Activated CD4-positive, alpha-beta T cell treated with anti-CD3 and anti-CD28 coated beads, Interleukin-2, amount 50 U/mL, for 24 hours (primary cell): ENCODE results near the gene CLASP1.
"Not testable (repeated sequence)": the region's sequence is repeated elsewhere in the genome, so short reads cannot be mapped to it uniquely, and the experiment has no call there.

ENCODE experiments used
- DNase-seq, 2 donors: peaks; one replicate each; pipeline ENCODE4 v3.0.0-alpha.2; 2020; ENCODE audit warnings: low read depth in 1 of 2, low spot score in 1 of 2

CLASP1 gene

DNA sequence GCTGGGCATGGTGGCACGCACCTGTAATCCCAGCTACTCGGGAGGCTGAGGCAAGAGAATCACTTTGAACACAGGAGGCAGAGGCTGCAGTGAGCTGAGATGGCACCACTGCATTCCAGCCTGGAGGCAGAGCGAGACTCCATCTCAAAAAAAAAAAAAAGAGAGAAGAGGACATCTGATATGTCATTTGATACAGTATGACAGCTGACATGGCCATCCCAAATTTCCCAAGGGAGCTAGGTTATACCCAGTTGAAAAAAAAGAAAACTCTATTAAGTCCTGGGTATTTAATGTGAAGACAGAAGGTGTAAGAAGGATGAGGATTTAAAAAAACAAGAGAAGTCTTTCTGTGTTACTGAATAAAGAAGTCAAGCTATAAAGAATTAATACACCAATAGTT is 23.3 kb downstream of the CLASP1 start:
- DNase-seq, result no peak

DNA sequence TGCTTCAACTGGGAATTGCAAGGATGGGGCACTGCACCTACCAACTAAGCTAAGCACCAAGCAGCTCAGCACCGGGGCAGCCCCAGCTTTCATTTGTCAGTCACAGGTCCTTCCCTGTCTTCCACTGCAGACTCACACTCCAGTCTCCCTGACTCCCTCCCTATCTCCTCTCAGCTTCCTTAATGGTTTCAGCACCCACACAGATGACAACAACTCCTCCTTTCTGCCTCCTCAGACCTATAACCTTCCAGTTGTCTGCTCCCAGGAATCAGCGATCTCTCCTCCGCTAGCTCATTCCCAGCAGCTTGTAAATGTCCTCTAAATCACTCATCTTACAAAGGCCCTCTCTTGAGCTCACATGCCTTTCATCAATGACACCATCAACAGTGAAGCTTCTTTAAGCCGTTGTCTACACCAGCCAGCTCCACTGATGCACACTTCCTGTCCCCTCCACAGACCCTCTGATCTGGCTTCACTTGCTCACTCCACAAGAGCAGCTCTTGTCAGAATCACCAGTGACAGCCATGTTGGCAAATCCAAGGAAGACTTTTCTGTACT is 32.1 kb downstream of the CLASP1 start:
- no peak for DNase-seq

DNA sequence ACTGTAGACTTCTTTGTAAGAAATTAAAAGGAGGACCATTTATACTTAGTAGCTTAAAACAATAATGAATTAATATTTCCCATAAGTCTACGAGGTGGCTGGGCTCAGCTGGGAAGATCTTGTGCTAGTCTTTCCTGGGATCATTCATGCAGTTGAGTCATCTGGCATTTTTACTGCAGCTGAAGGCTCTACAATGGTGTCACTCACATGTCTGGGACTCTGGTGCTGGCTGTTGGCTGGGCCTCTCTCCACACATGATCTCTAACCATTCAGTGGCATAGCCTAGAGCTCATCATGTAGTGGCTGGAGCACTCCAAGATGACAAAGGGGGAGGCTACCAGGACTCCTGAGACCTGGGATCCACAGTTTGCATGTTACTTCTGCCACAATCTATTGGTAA is 35.5 kb downstream of the CLASP1 start:
- no peak for DNase-seq

DNA sequence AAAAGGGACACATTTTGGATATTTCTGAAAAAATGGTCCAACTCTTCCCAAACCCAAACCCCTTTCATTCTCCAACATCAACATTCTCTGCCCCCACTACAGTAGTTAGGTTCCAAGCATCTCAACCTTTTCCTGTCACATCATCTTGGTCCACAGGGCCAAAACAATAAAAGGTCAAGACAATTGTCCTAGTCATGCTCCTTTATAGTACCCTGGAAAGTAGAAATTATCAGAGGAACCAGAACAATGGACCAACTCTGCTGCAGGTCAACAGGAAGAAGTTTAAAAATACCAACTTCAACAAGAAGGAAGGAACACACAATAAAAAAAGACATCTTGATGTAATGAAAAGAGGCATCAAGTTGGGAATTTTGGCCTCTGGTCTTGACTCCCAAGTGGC is 36.1 kb downstream of the CLASP1 start:
- no peak for DNase-seq

DNA sequence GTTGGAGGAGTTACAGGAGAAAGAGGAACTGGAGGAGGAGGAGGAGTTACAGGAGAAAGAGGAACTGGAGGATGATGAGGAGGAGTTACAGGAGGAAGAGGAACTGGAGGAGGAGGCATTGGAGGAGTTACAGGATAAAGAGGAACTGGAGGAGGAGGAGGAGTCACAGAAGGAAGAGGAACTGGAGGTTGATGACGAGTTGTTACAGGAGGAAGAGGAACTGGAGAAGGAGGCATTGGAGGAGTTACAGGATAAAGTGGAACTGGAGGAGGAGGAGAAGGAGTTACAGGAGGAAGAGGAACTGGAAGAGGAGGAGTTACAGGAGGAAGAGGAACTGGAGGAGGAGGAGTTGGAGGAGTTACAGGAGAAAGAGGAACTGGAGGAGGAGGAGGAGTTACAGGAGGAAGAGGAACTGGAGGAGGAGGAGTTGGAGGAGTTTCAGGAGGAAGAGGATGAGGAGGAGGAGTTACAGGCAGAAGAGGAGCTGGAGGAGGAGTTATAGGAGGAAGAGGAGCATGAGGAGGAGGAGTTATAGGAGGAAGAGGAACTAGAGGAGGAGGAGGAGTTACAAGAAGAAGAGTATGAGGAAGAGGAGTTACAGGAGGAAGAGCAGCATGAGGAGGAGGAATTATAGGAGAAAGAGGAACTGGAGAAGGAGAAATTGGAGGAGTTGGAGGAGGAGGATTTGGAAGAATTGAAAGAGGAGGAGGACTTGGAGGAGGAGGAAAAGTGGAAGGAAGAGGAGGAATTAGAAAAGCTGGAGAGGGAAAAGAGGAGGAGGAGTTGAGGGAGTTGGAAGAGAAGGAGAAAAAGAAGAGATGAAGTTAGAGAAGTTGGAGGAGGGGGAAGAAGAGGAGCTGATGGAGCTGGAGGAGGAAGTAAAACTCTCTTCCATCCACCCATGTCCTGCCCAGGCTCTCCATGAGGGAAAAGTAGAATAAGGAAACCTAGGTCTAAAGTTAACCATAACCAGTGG is 37.2 kb downstream of the CLASP1 start:
- no peak for DNase-seq

DNA sequence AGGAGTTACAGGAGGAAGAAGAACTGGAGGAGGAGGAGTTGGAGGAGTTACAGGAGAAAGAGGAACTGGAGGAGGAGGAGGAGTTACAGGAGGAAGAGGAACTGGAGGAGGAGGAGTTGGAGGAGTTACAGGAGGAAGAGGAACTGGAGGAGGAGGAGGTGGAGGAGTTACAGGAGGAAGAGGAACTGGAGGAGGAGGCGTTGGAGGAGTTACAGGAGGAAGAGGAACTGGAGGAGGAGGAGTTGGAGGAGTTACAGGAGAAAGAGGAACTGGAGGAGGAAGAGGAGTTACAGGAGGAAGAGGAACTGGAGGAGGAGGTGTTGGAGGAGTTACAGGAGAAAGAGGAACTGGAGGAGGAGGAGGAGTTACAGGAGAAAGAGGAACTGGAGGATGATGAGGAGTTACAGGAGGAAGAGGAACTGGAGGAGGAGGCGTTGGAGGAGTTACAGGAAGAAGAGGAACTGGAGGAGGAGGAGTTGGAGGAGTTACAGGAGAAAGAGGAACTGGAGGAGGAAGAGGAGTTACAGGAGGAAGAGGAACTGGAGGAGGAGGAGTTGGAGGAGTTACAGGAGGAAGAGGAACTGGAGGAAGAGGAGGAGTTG is 38.1 kb downstream of the CLASP1 start:
- DNase-seq, result not testable (repeated sequence)

DNA sequence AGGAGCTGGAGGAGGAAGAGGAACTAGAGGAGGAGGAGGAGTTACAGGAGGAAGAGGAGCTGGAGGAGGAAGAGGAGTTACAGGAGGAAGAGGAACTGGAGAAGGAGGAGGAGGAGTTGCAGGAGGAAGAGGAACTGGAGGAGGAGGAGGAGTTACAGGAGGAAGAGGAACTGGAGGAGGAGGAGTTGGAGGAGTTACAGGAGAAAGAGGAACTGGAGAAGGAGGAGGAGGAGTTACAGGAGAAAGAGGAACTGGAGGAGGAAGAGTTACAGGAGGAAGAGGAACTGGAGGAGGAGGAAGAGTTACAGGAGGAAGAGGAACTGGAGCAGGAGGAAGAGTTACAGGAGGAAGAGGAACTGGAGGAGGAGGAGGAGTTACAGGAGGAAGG is 38.8 kb downstream of the CLASP1 start:
- not testable (repeated sequence) for DNase-seq

DNA sequence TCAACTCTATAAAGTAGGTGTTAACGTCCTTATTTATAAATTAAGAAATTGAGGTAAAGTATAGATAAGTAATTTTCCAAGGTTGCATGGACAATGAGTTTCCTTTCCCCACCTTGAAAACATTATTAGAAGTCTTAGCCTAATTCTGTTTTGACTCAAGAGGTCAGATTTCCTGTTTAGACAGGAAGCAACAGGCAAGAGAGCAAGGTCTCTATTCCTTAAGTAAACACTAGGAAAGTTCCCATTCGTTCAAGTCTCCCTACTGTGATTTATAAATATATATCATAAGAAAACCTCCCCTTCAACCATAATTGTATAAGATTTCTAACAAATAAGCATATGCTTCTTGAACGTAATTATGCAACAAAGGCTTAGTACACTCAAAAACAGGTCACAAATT is 40.3 kb downstream of the CLASP1 start:
- no peak for DNase-seq

DNA sequence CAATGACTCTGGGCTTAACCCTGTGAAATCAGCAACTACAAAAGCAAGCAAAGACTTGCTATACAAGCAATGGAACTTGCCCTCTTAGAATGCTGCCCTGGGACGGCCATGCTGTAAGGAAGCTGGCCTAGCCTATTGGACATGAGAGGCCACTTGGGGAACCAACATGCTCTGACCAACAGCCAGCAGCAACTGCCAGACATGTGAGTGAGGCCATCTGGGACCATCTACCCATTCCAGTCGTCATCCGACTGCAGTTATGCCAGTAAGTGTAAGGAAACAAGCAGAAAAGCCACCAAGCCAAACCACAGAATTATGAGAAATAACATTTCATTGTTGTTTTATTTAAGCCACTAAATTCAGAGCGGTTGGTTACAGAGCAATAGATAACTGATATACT is 40.9 kb downstream of the CLASP1 start:
- DNase-seq, result no peak

DNA sequence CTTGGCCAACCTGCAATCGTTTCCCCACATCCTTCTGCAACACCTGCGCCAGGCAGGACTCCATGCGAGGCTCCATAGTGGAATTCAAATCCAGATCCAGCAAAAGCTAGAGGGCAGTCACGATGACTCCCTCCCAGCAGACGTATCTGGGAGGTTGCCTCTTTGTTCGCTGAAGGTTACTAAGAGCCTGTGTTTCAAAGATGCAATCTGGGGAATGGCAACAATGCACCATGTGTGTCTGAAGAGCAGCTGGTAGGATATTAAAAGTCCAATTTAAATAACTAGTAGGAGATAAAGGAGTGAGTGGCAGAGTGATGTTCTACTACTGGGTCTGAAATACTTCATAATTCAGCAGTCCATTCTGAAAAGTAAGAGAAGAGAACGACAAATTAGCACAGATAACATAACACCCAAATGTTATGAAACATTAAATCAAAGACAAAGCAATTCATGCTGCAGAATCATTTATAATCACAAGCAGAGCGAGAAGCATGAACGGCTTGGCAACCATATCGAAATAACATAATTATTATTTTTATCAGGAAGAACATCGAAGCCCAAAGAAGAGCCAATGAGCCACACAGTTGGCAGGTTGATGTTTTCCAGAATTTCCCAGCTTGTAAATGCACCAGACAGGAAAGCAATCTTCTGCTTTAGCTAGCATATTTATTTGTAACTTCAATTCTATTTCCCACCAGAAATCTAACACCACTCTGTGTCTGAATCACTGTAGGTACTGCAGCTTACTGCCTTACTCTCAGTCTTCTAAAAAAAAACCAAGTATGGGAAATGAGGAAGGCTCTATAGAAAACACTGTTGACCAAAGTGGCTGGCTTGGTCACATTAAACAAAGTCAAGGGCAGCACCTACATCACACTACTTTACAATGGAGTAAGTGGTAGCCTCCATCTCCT is 43.2 kb downstream of the CLASP1 start:
- no peak for DNase-seq

DNA sequence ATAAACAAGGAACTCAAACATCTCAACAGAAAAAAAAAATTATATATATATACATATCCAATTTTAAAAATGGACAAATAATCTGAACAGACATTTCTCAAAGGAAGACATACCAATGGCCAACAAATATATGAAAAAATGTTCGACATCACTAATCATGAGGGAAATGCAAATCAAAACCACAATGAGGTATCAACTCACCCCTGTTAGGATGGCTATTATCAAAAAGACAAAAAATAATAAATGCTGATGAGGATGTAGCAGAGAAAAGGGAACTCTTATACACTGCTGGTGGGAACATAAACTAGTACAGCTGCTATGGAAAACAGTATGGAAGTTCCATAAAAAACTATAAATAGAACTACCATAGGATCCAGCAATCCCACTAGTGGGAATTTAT is 46.1 kb downstream of the CLASP1 start:
- no peak for DNase-seq

DNA sequence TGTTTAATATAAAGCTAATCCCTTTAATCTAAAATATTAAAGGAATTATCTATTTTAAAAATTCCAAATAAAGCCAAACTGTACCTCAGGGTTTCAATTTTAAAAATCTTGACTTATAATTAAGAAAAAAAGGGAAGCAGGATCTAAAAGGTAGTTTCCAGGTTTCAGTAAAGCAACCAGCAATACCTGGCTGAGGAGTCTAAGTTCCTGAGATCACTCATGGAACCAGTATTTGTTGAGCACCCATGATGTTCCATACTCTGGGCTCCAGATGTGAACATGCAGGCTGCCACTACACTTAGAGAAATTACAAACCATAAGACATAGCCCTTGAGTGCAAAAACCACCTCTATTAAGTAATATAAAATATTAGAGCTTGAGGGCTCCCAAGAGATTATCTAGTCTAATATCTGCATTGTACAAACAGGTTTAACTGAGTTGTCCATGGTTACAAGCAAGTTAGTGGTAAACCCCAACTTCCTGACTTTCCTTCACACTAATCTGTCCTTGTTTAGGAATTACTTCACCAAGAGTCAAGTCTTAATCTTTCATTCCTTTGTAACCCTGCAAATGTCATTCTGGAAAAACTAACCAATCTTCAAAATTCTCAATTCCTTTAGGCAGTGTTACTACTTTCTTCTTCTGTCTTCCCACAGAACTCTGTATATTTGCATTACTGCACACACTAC is 49.2 kb downstream of the CLASP1 start:
- DNase-seq, result no peak

DNA sequence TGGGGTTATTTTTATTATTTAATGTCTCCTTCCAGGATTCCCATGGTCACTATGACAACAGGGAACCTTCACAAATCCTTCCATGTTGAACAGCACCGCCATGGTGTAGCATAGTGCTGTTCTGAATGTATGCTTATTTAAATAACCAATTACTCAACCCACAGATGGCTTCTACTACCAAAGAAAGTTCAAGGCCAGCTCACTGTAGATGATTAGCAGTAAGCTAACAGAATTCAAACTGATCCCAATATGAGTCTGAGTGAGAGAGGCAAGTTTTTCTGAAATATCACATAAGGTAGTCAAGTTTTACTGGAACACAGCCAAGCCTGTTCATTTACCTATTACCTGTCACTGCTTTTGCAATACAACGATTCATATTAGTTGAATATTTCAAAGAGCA is 51.2 kb downstream of the CLASP1 start:
- DNase-seq, result no peak

DNA sequence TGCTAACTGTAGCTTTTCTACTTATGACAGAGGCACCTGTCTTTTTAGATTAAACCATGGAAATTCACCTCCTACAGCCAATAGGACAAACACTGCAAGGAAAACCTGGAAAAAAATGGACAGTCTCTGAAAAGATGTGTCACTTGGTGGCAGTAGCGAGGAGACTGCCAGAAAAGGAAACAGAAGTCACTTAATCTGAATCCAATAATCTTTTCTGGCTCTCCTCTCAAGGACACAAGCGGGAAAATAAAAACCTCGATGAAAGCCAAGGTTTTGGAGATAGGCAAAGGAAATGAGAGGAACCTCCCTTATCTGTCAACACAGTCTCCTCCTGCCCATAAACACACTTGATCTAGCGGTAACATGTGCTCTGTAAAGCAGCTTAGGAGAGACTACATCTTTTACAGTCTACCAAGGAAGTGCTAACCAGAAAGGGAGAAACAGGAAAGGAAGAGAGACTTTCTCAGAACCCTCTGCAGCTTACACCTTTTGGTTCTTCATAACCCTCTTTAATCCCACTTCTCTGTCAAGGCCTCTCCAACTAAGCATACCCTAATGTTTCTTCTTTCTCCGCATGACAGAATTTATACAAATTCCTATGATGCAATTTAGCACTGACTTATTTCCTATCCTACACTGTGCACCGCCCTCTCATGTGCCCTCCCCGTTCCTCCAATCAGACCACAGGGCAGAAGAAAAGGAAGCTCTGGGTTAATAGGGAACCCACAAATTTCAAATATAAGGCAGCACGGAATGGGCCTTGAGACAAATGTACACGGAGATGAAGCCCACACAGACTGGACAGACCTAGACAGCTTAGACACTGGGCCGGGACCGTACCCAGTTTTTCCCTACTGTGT is 52.8 kb downstream of the CLASP1 start:
- no peak for DNase-seq

DNA sequence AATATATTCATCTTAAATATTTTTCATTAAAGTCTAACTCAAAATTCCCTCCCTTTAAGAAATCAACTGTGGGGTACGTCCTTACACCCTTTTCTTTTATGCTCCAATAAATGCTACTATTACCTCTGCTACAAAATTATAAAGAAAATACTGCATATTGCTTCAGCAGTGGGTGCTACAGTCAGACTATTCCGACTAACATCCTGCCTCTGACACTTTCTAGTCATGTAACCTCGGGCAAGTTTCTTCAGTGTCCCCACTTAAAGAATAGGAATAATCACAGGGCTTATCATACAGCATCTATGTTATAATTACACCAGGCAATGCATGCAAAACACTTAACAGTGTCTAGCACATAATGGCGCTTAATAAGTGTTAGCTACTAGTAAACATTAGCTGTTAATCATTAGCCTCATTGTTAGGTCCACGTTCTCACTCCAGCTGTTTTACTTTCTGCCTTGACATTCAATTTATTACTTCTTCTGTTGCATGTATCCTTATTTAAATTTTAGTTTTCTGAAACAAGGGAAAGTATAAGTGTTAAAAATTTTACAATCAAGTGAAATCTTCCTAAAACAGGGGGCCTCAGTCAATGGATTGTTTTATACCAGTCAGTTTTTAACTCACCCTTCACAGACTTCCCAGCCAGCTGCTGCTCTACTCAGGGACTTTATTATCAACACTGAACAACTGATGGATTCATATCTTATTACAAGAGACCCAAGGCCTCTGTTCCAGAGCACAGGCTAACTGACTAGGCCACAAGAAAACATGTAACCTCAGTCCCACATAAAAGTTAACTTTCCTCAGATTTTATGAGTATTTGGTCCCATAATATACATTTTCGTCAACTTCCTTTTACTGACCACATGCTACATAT is 54.0 kb downstream of the CLASP1 start:
- DNase-seq, result no peak

DNA sequence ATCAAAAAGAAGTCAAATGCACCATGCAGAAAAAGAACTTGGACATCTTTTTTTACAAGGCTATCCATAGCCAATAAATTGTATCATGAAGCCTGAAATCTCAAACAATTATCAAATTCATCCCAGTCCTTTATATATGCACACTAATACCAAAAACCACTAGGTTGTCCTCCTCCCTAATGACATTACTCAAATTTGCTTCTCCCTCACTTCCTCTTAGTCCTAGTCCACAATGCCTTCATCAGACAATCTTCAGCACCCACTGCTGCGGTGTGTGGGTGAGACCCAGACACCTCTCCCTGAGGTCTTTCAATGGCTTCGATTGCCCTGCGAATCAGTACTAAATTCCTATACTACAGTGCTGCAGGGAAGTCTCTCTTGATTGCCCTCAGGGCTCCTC is 58.1 kb downstream of the CLASP1 start:
- DNase-seq, result no peak

DNA sequence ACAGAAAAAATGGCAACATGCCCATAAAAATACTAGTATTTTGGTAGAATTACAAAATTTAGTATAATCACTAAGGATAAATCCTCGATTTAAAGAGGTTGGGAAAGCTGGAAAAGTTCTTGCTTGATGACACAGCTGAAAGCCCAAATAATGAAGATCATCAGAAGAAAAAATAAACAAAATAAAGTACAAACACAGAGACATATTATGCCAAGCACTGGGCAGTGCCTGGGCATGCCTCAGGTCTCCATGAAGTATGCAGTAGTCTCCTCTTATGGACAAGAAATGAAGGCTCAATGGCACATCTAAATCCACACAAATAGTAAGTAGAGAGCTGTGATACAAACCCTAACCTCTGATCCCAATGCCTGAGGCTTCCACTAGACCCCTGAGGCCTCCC is 60.9 kb downstream of the CLASP1 start:
- no peak for DNase-seq

DNA sequence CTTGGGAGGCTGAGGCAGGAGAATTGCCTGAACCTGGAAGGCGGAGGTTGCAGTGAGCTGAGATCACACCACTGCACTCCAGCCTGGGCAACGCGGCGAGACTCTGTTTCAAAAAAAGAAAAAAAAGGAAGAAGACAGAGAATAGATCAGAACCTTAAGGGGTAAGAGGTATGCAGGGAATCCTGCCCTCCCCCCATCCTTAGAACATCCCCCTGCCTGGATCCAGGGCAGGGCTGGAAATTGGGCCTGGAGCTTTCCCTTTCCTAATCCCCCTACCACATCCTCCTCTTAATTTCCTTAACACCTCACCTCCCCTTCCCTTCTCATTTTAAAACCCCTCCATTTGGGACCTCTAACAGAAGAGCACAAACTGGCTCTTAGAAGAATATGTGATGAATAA is 62.1 kb downstream of the CLASP1 start:
- DNase-seq, result no peak

DNA sequence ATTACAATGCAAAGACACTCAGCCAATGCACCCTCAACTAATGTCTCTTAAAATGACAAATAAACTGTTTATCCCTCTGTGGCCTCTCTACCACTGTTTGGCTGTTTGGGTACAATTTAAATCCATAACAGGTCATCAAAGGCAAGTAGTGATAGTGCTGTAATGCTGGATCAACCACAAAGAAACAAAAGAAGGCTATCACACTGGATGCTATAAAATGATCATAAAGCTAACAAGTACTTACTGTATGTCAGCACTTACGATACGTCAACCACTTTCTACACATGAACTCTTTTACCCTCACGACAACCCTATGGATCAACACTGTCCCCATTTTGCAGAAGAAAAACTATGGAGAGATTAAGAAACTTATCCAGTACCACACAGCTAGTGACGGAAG is 64.5 kb downstream of the CLASP1 start:
- no peak for DNase-seq
